Measurements from ENCODE around the gene MRPS11. TPM values are rescaled to one million over a fixed set of nuclear protein-coding genes. Genes with fewer than 3 reads are reported as not detected.
"Not testable (repeated sequence)": the region's sequence is repeated elsewhere in the genome, so short reads cannot be mapped to it uniquely, and the experiment has no call there.

The MRPS11 gene
- 10 to 100 TPM; 36.1 to 47.1 (median 40.8) TPM for polyA plus RNA-seq (ENCODE audit: insufficient read depth in 1 of 5, insufficient read length in 5 of 5, low replicate concordance in 1 of 5)
- long read RNA-seq, donor 1, transcript MRPS11-201 (6 exons, 3,644 nt) = major isoform, 20 of 23 reads
- long read RNA-seq, donor 1, partial matches to known transcripts = 0 of 23 reads
- long read RNA-seq, donor 1, other reads (novel, unspliced or antisense) = 0 of 23 reads
- long read RNA-seq, donor 2, transcript MRPS11-201 (6 exons, 3,644 nt) = major isoform, 10 of 12 reads
- long read RNA-seq, donor 2, partial matches to known transcripts = 0 of 12 reads
- long read RNA-seq, donor 2, other reads (novel, unspliced or antisense) = 0 of 12 reads
- long read RNA-seq, donor 3, partial matches to known transcripts = 0 of 18 reads
- long read RNA-seq, donor 3, other reads (novel, unspliced or antisense) = 11 of 18 reads
- long read RNA-seq, donor 4, transcript MRPS11-201 (6 exons, 3,644 nt) = major isoform, 5 of 8 reads
- long read RNA-seq, donor 4, partial matches to known transcripts = 0 of 8 reads
- long read RNA-seq, donor 4, other reads (novel, unspliced or antisense) = 0 of 8 reads
- long read RNA-seq, donor 5, transcript MRPS11-201 (6 exons, 3,644 nt) = major isoform, 22 of 28 reads
- long read RNA-seq, donor 5, partial matches to known transcripts = 0 of 28 reads
- long read RNA-seq, donor 5, other reads (novel, unspliced or antisense) = 6 of 28 reads
- long read RNA-seq, donor 6, transcript MRPS11-201 (6 exons, 3,644 nt) = major isoform, 10 of 12 reads
- long read RNA-seq, donor 6, partial matches to known transcripts = 0 of 12 reads
- long read RNA-seq, donor 6, other reads (novel, unspliced or antisense) = 0 of 12 reads
- long read RNA-seq, donor 7, transcript MRPS11-201 (6 exons, 3,644 nt) = major isoform, 13 of 21 reads
- long read RNA-seq, donor 7, partial matches to known transcripts = 0 of 21 reads
- long read RNA-seq, donor 7, other reads (novel, unspliced or antisense) = 6 of 21 reads
- long read RNA-seq, donor 8, transcript MRPS11-201 (6 exons, 3,644 nt) = major isoform, 6 of 9 reads
- long read RNA-seq, donor 8, partial matches to known transcripts = 0 of 9 reads
- long read RNA-seq, donor 8, other reads (novel, unspliced or antisense) = 0 of 9 reads

GRCh38 chr15:88467073-88467934 is at the start of gene MRPS11, which contains the start of gene MRPL46:
Gene MRPS11 (plus strand): TSS chr15:88467708. CDS start chr15:88467718, 10 bp downstream.
Gene MRPL46 (minus strand): TSS chr15:88467388. CDS start chr15:88467377, 11 bp downstream.
- DNase-seq = peak; percentile 91

DNA sequence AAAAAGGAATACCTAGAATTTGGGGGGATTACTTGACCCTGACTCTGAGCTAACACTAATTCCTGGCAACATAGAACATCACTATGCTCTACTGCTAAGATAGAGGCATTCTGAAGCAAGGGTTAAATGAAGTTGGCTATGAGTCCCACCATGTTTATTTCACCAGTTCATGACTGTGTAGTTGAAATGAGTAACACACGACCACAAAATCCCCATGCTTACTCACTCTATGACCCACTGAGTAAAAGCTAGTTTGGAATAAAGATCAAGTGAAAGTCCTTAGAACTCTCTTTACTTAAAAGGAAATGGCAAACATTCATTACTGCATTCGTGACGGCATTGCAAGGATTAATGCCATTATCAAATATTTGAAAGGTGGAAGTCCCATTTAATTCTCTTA is 47.7 kb upstream of the MRPS11 start:
- no peak for DNase-seq

DNA sequence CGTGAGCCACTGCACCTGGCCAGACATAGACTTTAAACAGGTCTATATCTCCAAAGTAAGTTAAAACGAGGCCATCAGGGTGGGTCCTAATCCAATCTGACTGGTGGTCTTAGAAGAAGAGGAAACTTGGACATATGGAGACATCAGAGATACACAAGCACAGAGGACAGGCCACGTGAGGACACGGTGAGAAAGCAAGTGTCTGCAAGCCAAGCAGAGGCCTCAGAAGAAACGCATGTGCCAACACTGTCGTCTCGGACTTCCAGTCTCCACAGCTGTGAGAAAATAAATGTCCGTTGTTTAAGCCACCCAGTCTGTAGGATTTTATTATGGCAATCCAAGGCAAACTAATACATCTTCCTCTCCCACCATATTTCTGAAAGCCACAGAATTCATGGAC is 44.2 kb upstream of the MRPS11 start:
- DNase-seq = no peak

DNA sequence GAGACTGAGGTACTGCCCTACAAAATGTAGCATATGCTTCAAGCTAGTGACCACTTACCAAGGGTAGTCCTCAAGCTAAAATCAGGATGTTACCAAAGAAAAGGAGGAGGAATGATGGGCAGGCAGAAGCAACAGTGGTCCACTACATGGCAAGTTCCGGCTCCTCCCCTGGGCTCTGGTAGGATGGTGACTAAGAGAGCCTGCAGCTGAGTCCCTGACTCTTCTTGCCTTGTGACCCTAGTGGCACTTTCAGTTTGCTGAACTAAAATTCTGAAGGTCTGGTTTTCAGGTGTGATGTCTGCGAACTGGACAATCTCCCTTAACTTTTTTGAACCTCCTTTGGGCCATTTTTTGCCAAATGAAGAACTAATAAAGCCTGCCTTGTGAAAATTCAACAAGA is 41.2 kb upstream of the MRPS11 start:
- DNase-seq = no peak

DNA sequence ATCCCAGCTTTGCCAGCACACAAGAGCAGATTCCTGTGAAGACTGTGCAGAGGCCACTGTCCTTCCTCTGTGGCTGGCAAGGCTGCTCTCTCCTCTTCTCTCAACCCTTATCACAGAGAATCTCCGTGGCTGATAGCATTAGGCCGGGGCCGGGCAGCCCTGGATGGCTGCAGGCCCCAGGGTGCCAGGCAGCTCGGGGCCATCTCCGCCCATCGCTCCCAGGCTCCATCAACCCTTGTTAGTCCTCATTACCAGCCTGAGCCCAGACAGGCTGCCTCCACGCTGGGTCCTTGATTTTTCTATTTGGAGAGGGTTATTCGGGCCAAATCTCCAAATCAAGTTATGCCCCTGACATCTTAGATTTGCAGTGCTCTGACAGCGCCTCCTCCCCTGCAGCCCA is 39.5 kb upstream of the MRPS11 start:
- DNase-seq = no peak

GRCh38 chr15:88428805-88429605 is 38.5 kb upstream of the MRPS11 start:
- no peak for DNase-seq

DNA sequence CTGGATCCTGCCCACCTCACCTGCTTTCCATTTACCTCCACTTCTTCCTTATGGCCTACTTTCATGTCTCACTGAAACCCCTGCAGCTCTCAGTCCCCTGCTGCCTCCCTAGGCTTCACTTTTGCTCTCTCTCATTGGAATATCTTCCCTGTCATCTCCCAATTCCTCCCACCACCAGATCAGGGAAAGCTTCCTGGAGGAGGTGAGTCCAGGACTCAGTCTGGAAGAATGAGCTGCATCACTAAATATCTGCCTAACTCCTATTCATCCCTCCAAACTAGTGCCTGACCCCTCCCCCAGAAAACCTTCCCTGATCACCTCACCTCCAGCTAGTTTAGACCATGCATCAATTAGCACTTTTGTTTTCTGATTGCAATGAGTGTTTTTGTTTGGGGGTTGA is 37.5 kb upstream of the MRPS11 start:
- no peak for DNase-seq

- DNase-seq = no peak
Observed at GRCh38 chr15:88431441-88431840, 36.1 kb upstream of the MRPS11 start.

DNA sequence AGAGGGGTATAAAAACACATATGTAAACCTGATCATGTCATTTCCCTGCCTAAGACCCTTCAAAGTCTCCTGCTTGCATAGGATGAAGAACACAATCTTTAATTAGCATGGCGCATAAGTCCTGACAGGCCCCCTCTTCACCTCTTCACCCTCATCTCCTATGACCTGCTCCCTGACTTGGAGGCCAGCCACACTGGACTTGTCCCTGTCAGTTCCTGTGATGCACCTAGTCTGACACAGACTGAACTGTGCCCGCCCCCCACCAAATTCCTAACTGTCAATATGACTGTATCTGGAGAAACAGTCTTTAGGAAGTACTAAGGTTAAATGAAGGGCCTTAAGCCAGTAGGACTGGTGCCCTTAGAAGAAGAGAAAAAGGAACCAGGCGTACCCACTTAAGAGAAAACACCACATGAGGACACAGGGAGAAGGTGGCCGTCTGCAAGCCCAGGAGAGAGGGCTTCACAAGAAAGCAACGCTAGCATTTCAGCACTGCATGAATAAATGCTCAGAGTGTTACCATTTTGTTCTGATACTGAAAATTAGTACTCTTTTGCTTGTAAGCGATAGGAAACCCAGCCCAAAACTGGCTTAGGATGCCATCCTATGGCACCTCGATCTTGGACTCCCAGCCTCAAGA is 34.3 kb upstream of the MRPS11 start:
- DNase-seq = no peak

DNA sequence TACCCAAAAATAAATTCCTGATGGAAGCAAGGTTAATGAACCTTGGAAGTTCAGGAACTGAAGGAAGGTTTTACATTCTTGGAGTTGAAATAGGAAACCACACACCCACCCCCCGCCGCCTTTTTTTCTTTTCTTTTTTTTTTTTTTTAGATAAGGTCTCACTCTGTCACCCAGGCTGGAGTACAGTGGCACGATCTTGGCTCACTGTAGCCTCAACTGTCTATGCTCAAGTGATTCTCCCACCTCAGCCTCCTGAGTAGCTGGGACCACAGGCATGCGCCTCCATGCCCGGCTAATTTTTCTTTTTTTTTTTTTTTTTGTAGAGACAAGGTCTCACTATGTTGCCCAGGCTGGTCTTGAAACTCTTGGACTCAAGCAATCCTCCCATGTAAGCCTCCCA is 33.4 kb upstream of the MRPS11 start:
- DNase-seq = not testable (repeated sequence)

DNA sequence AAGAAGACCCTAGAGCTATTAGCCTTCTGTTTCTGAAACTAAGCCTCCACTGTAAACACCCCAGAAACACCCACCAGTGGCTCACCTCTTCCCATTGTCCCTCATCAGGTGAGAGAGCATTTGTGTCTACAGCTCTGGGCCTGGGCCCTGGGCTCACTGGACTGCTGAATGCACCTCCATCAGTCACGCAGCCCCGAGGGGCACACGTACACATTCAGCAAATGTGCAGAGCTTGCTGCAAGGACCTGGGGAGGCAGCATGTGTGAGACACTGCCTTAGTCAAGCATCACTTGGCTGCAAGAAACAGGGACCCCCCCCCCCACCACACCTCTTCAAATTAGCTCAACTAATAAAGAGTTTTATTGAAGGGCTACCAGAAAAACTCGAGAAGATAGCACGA is 29.3 kb upstream of the MRPS11 start:
- DNase-seq = no peak

GRCh38 chr15:88440021-88440420 is 27.5 kb upstream of the MRPS11 start:
- DNase-seq = no peak

DNA sequence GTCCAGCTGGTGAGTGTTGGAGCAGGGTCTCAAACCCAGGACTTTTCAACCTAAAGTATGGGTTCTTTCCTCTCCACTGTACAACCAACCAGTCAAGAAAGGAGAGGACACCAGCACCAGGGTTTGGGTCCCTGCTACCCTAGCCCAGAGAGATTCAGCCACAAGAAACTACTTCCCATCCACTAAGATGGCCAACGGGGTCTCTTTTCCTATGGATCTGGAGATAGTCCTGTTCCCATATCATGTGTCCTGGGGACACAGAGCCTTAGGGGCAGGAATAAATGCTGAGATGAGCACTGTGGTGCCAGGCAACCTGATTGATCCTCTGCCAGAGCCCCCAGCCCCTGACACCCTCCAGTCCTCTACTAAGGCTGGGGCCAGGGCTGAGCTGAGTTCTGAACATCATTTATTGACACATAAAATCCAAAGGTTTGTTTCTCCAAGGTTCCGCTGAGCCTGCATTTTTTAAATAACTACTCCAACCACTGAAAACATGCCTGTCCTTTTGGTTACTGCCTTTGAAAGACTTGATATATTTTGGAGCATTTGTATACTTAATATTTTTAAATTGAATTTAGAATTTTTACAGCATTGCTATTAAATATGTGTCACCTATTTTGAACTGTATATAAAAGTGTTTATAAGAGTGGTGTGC is 26.3 kb upstream of the MRPS11 start:
- no peak for DNase-seq

DNA sequence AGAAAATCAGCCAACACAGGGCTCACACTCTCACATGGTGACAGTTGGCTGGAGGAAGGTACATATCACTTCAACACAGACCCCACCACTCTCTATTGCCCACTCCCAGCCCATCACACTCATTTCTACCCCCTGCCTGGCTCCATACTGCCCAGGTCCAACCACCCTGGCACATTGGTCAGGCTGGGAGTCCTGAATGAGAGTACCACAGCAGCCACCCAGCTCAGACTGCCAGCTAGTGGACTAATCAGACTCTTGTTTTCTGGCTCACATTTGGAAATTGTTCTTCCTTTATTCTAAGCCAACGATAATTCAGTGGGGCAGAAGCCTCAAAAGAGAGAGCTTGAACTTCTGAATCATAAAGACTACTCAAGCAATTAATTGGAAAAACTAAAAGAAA is 20.3 kb upstream of the MRPS11 start:
- DNase-seq = no peak

DNA sequence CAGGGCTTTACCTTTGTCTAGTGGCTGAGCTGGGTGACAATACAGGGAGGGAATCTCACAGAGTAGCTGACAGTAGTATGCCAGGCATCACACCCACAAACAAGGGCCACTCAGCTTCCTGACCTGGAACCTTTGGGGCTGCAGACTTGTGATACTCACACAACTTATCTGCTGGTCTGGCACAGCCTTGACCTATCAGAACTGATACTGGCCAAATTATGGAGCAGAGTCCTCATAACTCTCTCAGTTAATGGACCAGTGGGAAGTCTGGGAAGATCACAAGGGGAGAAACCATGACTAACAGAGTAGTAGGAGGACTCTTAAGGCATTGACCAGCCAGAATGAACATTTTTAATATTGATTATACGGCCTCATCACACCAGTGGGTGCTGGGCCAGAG is 19.8 kb upstream of the MRPS11 start:
- no peak for DNase-seq

- DNase-seq = no peak
Observed at GRCh38 chr15:88448991-88449461, 18.5 kb upstream of the MRPS11 start.

- no peak for DNase-seq
Observed at GRCh38 chr15:88449581-88449980, 17.9 kb upstream of the MRPS11 start.

DNA sequence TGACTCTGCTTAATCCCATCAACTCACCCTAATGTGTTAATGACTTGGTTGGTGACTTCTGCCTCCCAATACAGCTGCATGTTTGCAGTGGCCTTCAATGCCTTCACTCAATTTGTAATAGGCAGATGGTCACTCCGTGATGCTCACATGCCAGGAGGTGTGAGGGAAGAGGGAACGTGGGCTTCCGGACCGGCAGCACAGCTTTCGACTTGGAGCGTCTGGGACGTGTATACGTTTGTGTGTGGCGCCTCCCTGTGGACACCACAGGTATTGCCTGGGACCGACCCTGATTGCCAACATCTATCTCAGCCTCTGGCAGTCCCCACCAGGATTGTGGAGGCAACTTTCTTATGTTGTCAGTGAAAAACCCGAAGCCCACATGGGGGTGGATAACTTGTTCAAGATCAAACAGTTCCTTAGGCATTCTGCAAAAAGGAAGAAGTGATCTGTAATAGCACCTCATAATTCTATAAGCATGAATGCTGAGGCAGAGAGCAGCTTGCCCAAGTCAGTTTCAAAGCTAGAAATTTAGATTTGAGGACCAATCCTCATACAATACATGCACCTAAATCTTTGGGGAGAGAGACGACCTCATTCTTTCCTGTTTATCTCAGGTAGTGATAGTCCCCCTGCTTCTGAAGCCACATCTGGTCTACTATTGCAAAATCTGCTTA is 17.2 kb upstream of the MRPS11 start:
- DNase-seq = peak in 1 of 2 donors; percentile 40

DNA sequence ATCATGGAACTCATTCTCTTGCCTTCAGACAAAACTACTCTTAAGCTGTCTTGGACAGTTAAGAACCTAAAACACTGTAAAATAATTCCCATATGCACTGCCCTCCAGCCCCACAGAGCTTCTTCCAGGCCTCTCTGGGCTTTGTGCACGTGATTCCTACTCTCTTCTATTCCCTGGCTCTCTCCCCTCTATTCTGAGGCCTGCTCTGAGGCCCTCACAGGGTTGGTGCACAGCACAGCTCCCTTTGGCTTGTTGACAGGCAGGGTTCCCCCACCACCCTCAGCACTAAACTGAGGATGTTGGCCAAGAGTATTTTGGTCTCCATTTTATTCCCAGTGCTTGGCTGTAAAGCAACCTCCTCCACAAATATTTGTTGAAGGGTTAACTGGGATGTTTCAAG is 13.9 kb upstream of the MRPS11 start:
- no peak for DNase-seq
